GM21737 (cell line): ENCODE results near the gene DHCR7.

Experiments
- ATAC-seq: cut with Tn5 transposase; IDR thresholded peaks from one replicate; pipeline ENCODE4 v1.9.1; 2021; ENCODE audit warnings: mild to moderate bottlenecking, moderate library complexity; ENCODE audit not compliant: unreplicated experiment

DHCR7 gene

GRCh38 chr11:71459076-71459766 lies 11.0 kb upstream of the DHCR7 start:
- no peak for ATAC-seq

- ATAC-seq: no peak
Observed at GRCh38 chr11:71458146-71459070, 10.2 kb upstream of the DHCR7 start.

GRCh38 chr11:71456831-71457230 lies 8.6 kb upstream of the DHCR7 start:
- ATAC-seq: no peak

- no peak for ATAC-seq
Observed at GRCh38 chr11:71456294-71456693, 8.1 kb upstream of the DHCR7 start.

- ATAC-seq: no peak
Observed at GRCh38 chr11:71454470-71455113, 6.4 kb upstream of the DHCR7 start.

GRCh38 chr11:71453918-71454304 lies 5.7 kb upstream of the DHCR7 start:
- no peak for ATAC-seq

GRCh38 chr11:71453037-71453917 lies 5.1 kb upstream of the DHCR7 start, which contains the start of gene NADSYN1:
Gene NADSYN1 (plus strand): TSS chr11:71453203. CDS start chr11:71453297, 94 bp downstream.
- ATAC-seq: peak; percentile 51

- ATAC-seq: no peak
Observed at GRCh38 chr11:71452199-71453036, 4.2 kb upstream of the DHCR7 start.

GRCh38 chr11:71451596-71452198 lies 3.5 kb upstream of the DHCR7 start:
- no peak for ATAC-seq

GRCh38 chr11:71450939-71451338 lies 2.7 kb upstream of the DHCR7 start:
- ATAC-seq: no peak

GRCh38 chr11:71450507-71450906 lies 2.3 kb upstream of the DHCR7 start:
- ATAC-seq: no peak

GRCh38 chr11:71449596-71449995 lies 1.4 kb upstream of the DHCR7 start:
- ATAC-seq: no peak

GRCh38 chr11:71447791-71448256 lies 369 bp downstream of the DHCR7 start:
- ATAC-seq: no peak

GRCh38 chr11:71446942-71447688 lies 1.1 kb downstream of the DHCR7 start:
- no peak for ATAC-seq

GRCh38 chr11:71446150-71446549 lies 2.0 kb downstream of the DHCR7 start:
- ATAC-seq: no peak

- no peak for ATAC-seq
Observed at GRCh38 chr11:71444811-71445210, 3.4 kb downstream of the DHCR7 start.

GRCh38 chr11:71443736-71444445 lies 4.3 kb downstream of the DHCR7 start:
- ATAC-seq: no peak

GRCh38 chr11:71442880-71443279 lies 5.3 kb downstream of the DHCR7 start:
- no peak for ATAC-seq
